Neural progenitor cell (in vitro differentiated cells): ENCODE measurements around the gene PTPRJ. TPM values are rescaled to one million over a fixed set of nuclear protein-coding genes. Genes with fewer than 3 reads are reported as not detected.

ENCODE experiments used
- DNase-seq: peaks from one replicate; pipeline ENCODE4 v3.0.0-alpha.2; 2016; ENCODE audit warnings: low spot score
- H2AFZ ChIP-seq: fragments of 200-600 bp; sonication (generic); replicated peaks from 2 replicates; pipeline ENCODE4 v1.6.1; 2016; ENCODE audit warnings: antibody characterized with exemption
- H3F3A ChIP-seq: fragments of 200-600 bp; sonication (generic); 2 replicates; pipeline ENCODE4 v1.6.1; 2016; ENCODE audit warnings: antibody characterized with exemption, low read depth
- H3K27ac ChIP-seq: fragments of 200-600 bp; sonication (generic); 2 replicates; pipeline ENCODE4 v1.5.1; 2016; ENCODE audit warnings: mild to moderate bottlenecking
- H3K27me3 ChIP-seq: fragments of 200-600 bp; sonication (generic); 2 replicates; pipeline ENCODE4 v1.6.1; 2016; ENCODE audit warnings: mild to moderate bottlenecking, moderate library complexity
- H3K36me3 ChIP-seq: fragments of 200-600 bp; sonication (generic); 2 replicates; pipeline ENCODE4 v1.5.1; 2016
- H3K4me1 ChIP-seq: fragments of 200-600 bp; sonication (generic); 2 replicates; pipeline ENCODE4 v1.6.1; 2016; ENCODE audit warnings: mixed run types
- H3K4me2 ChIP-seq: fragments of 200-600 bp; sonication (generic); 2 replicates; pipeline ENCODE4 v1.6.1; 2016
- H3K4me3 ChIP-seq: fragments of 200-600 bp; sonication (generic); 2 replicates; pipeline ENCODE4 v1.5.1; 2016
- H3K79me2 ChIP-seq: fragments of 200-600 bp; sonication (generic); 2 replicates; pipeline ENCODE4 v1.6.1; 2016; ENCODE audit warnings: low read depth
- H3K9ac ChIP-seq: fragments of 200-600 bp; sonication (generic); 2 replicates; pipeline ENCODE4 v1.6.1; 2016
- H3K9me3 ChIP-seq: fragments of 200-600 bp; sonication (generic); 2 replicates; pipeline ENCODE4 v1.5.1; 2016; ENCODE audit warnings: low read depth
- H4K20me1 ChIP-seq: fragments of 200-600 bp; sonication (generic); 2 replicates; pipeline ENCODE4 v1.6.1; 2016; ENCODE audit warnings: low read depth
- H3K27ac Mint-ChIP-seq: 3 replicates; pipeline ENCODE4 v1.8.0; 2021; ENCODE audit warnings: mixed read lengths
- H3K27me3 Mint-ChIP-seq: 2 replicates; pipeline ENCODE4 v1.8.0; 2022; ENCODE audit warnings: low read depth, mild to moderate bottlenecking, inconsistent platforms, moderate library complexity, mixed read lengths; ENCODE audit not compliant: insufficient read depth
- H3K36me3 Mint-ChIP-seq: 3 replicates; pipeline ENCODE4 v1.8.0; 2021; ENCODE audit warnings: mixed read lengths
- H3K4me1 Mint-ChIP-seq: 3 replicates; pipeline ENCODE4 v1.8.0; 2021; ENCODE audit warnings: mixed read lengths
- H3K4me3 Mint-ChIP-seq: 3 replicates; pipeline ENCODE4 v1.8.0; 2021; ENCODE audit warnings: mild to moderate bottlenecking, moderate library complexity, mixed read lengths
- H3K9me3 Mint-ChIP-seq: 3 replicates; pipeline ENCODE4 v1.8.0; 2020; ENCODE audit warnings: mixed read lengths
- EZH2 ChIP-seq: fragments of 200-600 bp; sonication (generic); IDR thresholded peaks from 2 replicates; pipeline ENCODE4 v1.6.1; 2017; ENCODE audit warnings: antibody characterized with exemption, mild to moderate bottlenecking, moderate library complexity
- EZH2phosphoT487 ChIP-seq: fragments of 200-600 bp; sonication (generic); IDR thresholded peaks from 2 replicates; pipeline ENCODE4 v1.6.1; 2017; ENCODE audit warnings: antibody characterized with exemption
- total RNA-seq: library from RNA; depleted of rRNA; stranded (reverse); fragments of >200 nt; gene quantifications from 2 replicates; pipeline ENCODE4 v1.2.3, GENCODE V29; 2015; ENCODE audit warnings: low replicate concordance
- TF ChIP-seq, protein P1 (sequence below): fragments of 200-600 bp; sonication (generic); IDR thresholded peaks from 2 replicates; pipeline ENCODE4 v1.5.1; 2017; ENCODE audit warnings: antibody characterized with exemption, mild to moderate bottlenecking

Gene PTPRJ
- total RNA-seq, 1 donor from 2014 or later: 28.0 TPM

DNA sequence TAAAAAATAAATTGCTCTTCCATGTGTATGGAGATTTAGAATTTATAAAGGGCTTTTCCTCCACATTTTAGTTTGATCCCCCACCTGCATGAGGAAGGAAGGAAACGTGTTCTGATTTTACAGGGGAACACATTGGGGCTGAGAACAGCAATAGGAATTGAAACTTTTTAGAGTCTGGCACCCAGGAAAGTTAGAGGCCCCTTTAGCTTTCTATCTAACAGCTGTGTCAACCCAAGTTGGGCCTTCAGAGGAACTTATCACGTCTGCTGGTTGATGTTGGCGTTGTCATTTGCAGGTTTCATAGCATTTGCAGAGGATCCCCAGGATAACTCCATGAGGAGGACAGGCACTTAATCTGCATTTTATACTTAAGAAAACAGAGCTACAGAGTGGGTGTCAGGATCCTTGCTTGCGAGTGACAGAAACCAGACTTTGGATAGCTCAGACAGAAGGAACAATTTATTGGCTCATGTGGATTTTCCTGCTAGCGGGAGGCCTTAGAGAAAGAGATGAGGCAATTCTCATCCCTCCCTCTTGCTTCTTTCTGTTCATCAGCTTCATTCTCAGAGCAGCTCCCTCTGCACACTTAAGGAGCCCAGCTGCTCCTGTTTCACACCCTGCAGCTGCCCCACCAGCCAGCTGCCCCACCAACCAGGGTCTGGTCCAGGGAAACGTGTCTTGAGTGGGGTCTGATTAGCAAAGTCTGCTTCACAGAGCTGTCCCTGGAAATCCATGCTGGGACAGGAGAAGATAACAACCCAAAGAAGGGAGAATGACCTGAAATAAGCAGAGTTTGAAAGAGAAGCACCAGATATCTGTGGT is 143.8 kb downstream of the PTPRJ start:
- H3K9me3 ChIP-seq: no peaks in the 10 kb centered on the region
- Mint-ChIP-seq H3K4me3 (no peak overlapping the region), H3K36me3 (peaks cover 18% of the 10 kb centered on the region), H3K9me3 (no peaks in the 10 kb centered on the region), H3K27ac (no peak overlapping the region), H3K27me3 (no peaks in the 10 kb centered on the region), H3K4me1 (no peaks in the 10 kb centered on the region)
- H2AFZ ChIP-seq: no peak overlapping the region
- TF ChIP-seq, protein P1, sequence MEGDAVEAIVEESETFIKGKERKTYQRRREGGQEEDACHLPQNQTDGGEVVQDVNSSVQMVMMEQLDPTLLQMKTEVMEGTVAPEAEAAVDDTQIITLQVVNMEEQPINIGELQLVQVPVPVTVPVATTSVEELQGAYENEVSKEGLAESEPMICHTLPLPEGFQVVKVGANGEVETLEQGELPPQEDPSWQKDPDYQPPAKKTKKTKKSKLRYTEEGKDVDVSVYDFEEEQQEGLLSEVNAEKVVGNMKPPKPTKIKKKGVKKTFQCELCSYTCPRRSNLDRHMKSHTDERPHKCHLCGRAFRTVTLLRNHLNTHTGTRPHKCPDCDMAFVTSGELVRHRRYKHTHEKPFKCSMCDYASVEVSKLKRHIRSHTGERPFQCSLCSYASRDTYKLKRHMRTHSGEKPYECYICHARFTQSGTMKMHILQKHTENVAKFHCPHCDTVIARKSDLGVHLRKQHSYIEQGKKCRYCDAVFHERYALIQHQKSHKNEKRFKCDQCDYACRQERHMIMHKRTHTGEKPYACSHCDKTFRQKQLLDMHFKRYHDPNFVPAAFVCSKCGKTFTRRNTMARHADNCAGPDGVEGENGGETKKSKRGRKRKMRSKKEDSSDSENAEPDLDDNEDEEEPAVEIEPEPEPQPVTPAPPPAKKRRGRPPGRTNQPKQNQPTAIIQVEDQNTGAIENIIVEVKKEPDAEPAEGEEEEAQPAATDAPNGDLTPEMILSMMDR: no peak
- TF ChIP-seq EZH2 (no peak), EZH2phosphoT487 (no peak)
- H3K4me3 ChIP-seq: no peak overlapping the region
- H3K4me1 ChIP-seq: no peaks in the 10 kb centered on the region
- no peaks in the 10 kb centered on the region for H3F3A ChIP-seq
- no peaks in the 10 kb centered on the region for H3K27me3 ChIP-seq
- DNase-seq: no peak
- no peak overlapping the region for H3K27ac ChIP-seq
- H3K36me3 ChIP-seq: no peaks in the 10 kb centered on the region
- H3K9ac ChIP-seq: no peak overlapping the region
- no peaks in the 10 kb centered on the region for H3K79me2 ChIP-seq
- H3K4me2 ChIP-seq: no peak overlapping the region
- no peaks in the 10 kb centered on the region for H4K20me1 ChIP-seq

GRCh38 chr11:48124880-48125279 is 144.5 kb downstream of the PTPRJ start:
- Mint-ChIP-seq H3K27me3 (peaks cover 6% of the 10 kb centered on the region), H3K36me3 (peaks cover 18% of the 10 kb centered on the region), H3K4me1 (no peaks in the 10 kb centered on the region), H3K4me3 (no peak overlapping the region), H3K9me3 (no peaks in the 10 kb centered on the region), H3K27ac (no peak overlapping the region)
- Histone ChIP-seq H4K20me1 (no peaks in the 10 kb centered on the region), H3K36me3 (no peaks in the 10 kb centered on the region), H3K4me3 (no peak overlapping the region), H3K9me3 (no peaks in the 10 kb centered on the region), H2AFZ (no peak overlapping the region), H3K9ac (no peak overlapping the region), H3F3A (no peaks in the 10 kb centered on the region), H3K4me2 (no peak overlapping the region), H3K27me3 (no peaks in the 10 kb centered on the region), H3K79me2 (no peaks in the 10 kb centered on the region), H3K4me1 (no peaks in the 10 kb centered on the region), H3K27ac (no peak overlapping the region)
- no peak for DNase-seq
- no peak for TF ChIP-seq EZH2phosphoT487
- no peak for TF ChIP-seq EZH2
- TF ChIP-seq, protein P1: no peak

DNA sequence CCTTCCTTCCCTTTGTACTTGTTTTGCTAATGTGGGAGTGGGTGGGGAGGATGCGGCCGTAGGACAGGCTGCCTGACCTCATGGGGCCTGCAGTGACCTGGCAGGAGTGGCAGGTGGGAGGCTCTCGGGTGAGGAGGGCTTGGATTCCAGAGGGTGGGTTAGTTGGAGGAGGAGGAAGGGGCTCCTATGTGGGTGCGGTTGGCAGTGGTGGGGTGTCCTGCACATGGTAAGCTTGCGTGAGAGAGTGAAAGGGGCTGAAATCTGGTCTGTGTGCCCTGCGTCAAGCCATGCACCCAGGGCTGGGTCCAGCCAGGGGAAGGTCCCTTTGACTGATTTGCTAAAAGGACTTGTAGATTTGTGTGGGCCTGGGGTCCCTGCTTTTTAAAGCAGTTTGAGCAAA is 145.5 kb downstream of the PTPRJ start:
- Mint-ChIP-seq H3K4me1 (no peaks in the 10 kb centered on the region), H3K27me3 (peaks cover 6% of the 10 kb centered on the region), H3K4me3 (no peak overlapping the region), H3K36me3 (peaks cover 21% of the 10 kb centered on the region), H3K9me3 (no peaks in the 10 kb centered on the region), H3K27ac (no peak overlapping the region)
- Histone ChIP-seq H3K79me2 (no peaks in the 10 kb centered on the region), H3K4me3 (no peak overlapping the region), H3K4me2 (no peak overlapping the region), H3K36me3 (no peaks in the 10 kb centered on the region), H3K27me3 (no peaks in the 10 kb centered on the region), H2AFZ (no peak overlapping the region), H3K9ac (no peak overlapping the region), H3K9me3 (no peaks in the 10 kb centered on the region), H4K20me1 (no peaks in the 10 kb centered on the region), H3K4me1 (no peaks in the 10 kb centered on the region), H3K27ac (no peak overlapping the region), H3F3A (no peaks in the 10 kb centered on the region)
- no peak for DNase-seq
- no peak for TF ChIP-seq EZH2phosphoT487
- TF ChIP-seq, protein P1: no peak
- no peak for TF ChIP-seq EZH2
